ENCODE data around the gene ANKRD60. TPM values are rescaled to one million over a fixed set of nuclear protein-coding genes. Genes with fewer than 3 reads are reported as not detected.

The ANKRD60 gene
- total and polyA plus RNA-seq, 3 experiments from 2014 or later, result not detected

DNA sequence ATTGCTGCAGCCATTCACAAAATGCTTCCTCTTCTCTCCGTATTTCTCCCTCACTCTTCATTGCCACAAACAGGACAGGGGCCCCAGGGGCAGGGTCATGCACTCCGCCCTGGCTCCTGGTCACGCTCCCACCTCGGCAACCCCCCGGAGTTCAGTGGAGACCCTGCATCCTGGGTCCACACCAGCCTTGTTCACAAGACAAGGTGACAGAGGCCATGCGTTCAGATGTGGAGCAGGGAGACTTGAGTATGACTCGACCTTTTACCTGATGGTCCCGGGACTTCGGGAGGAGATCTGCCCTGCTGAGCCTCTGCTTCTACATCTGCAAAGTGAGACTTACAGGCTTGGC is 49.4 kb downstream of the ANKRD60 start:
- Histone ChIP-seq H3K9me3 (ENCODE audit: low read length) (no peaks in the 10 kb centered on the region), H3K27me3 (ENCODE audit: insufficient read depth, low read length, poor library complexity, severe bottlenecking) (peaks cover 12% of the 10 kb centered on the region), H3K4me1 (ENCODE audit: insufficient read depth, low read length) (peaks cover 9% of the 10 kb centered on the region), H3K27ac (ENCODE audit: low read depth, low read length) (no peak overlapping the region), H3K36me3 (ENCODE audit: insufficient read depth, low read length) (no peaks in the 10 kb centered on the region), H3K4me3 (ENCODE audit: low read length) (peak overlapping the region; percentile 47)
- Mint-ChIP-seq H3K27ac (peak overlapping the region in 1 of 8 donors; percentile 48), H3K27me3 (peaks cover 18 to 38% of the 10 kb centered on the region in 2 donors), H3K4me1 (peaks cover 8 to 22% (median 9%) of the 10 kb centered on the region in 3 donors), H3K9me3 (no peaks in the 10 kb centered on the region), H3K36me3 (no peaks in the 10 kb centered on the region), H3K4me3 (peak overlapping the region in 4 of 7 donors; percentile 44 to 68 (median 56))
- ChIA-PET POLR2A (no interaction called here), CTCF (interaction anchor here (0.6 to 4.2 kb wide), 5 partner anchors 11 to 582 kb away, joined by 3 to 20 read pairs (median 4); no protein-coding TSS in a partner anchor)
- no peak for DNase-seq

DNA sequence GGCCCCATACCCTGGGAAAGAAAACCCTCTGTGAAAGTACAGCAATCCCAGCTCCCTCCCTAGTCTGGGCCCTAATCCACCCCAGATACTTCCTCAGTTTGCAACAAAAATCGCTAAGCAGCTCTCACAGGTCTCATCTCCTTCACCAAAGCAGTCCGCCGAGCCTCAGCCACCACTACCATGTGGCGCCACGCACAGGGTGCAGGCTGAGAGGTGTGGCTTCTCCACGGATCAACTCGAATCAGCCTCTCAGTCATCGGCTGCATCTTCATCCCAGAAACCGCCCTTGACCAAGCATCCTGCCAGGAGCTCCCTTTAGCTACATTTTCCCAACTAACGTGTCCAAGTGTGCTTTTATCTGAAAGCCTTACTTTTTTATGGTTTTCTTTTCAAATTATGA is 50.7 kb downstream of the ANKRD60 start:
- Histone ChIP-seq H3K4me1 (ENCODE audit: insufficient read depth, low read length) (peaks cover 9% of the 10 kb centered on the region), H3K4me3 (ENCODE audit: low read length) (no peak overlapping the region), H3K27me3 (ENCODE audit: insufficient read depth, low read length, poor library complexity, severe bottlenecking) (peaks cover 11% of the 10 kb centered on the region), H3K36me3 (ENCODE audit: insufficient read depth, low read length) (no peaks in the 10 kb centered on the region), H3K9me3 (ENCODE audit: low read length) (no peaks in the 10 kb centered on the region), H3K27ac (ENCODE audit: low read depth, low read length) (no peak overlapping the region)
- Mint-ChIP-seq H3K4me1 (peaks cover 9 to 29% (median 13%) of the 10 kb centered on the region in 3 donors), H3K9me3 (no peaks in the 10 kb centered on the region), H3K27ac (peak overlapping the region in 1 of 8 donors; percentile 17), H3K36me3 (no peaks in the 10 kb centered on the region), H3K4me3 (no peak overlapping the region), H3K27me3 (peaks cover 18 to 35% of the 10 kb centered on the region in 2 donors)
- DNase-seq, result no peak
- ChIA-PET POLR2A (no interaction called here), CTCF (interaction anchor here (1.1 kb wide), 1 partner anchor 582 kb away, joined by 4 read pairs; no protein-coding TSS in a partner anchor)

- no peak for DNase-seq
- Histone ChIP-seq H3K27ac (ENCODE audit: low read depth, low read length) (no peak overlapping the region), H3K27me3 (ENCODE audit: insufficient read depth, low read length, poor library complexity, severe bottlenecking) (peaks cover 6% of the 10 kb centered on the region), H3K9me3 (ENCODE audit: low read length) (no peaks in the 10 kb centered on the region), H3K4me1 (ENCODE audit: insufficient read depth, low read length) (peaks cover 9% of the 10 kb centered on the region), H3K4me3 (ENCODE audit: low read length) (no peak overlapping the region), H3K36me3 (ENCODE audit: insufficient read depth, low read length) (no peaks in the 10 kb centered on the region)
- Mint-ChIP-seq H3K9me3 (no peaks in the 10 kb centered on the region), H3K36me3 (no peaks in the 10 kb centered on the region), H3K27me3 (peaks cover 19 to 20% of the 10 kb centered on the region in 2 donors), H3K27ac (no peak overlapping the region), H3K4me3 (no peak overlapping the region), H3K4me1 (peaks cover 9 to 34% (median 15%) of the 10 kb centered on the region in 3 donors)
- ChIA-PET CTCF (no interaction called here), POLR2A (no interaction called here)
These were observed 52.6 kb downstream of the ANKRD60 start for GRCh38 chr20:58175836-58176235.

DNA sequence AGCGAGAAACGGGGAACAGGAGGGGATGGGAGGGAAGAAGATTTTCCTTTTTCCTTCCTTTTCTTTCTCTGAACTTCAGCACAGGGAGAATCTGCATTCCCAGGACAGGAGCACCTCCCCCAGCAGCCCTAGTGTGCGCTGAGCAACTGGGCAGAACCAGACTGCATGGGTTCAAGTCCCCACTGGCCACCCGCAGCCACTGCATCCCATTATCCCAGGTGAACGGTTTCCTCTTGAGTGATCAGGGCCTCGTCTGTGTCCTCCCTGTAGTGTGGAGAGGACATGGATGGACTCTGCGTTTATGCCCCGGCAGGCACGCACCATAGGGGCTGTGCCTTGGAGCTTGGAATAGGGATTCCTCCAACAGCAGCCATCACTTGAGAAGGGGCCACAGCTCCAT is 53.0 kb downstream of the ANKRD60 start:
- Mint-ChIP-seq H3K4me3 (no peak overlapping the region), H3K27ac (no peak overlapping the region), H3K36me3 (no peaks in the 10 kb centered on the region), H3K27me3 (peaks cover 17 to 20% of the 10 kb centered on the region in 2 donors), H3K9me3 (no peaks in the 10 kb centered on the region), H3K4me1 (peaks cover 9 to 34% (median 15%) of the 10 kb centered on the region in 3 donors)
- CTCF ChIA-PET, result no interaction called here
- H3K27me3 ChIP-seq (ENCODE audit: insufficient read depth, low read length, poor library complexity, severe bottlenecking), result peaks cover 6% of the 10 kb centered on the region
- no peaks in the 10 kb centered on the region for H3K9me3 ChIP-seq (ENCODE audit: low read length)
- DNase-seq, result no peak
- H3K4me1 ChIP-seq (ENCODE audit: insufficient read depth, low read length), result peaks cover 9% of the 10 kb centered on the region
- no peak overlapping the region for H3K27ac ChIP-seq (ENCODE audit: low read depth, low read length)
- no peak overlapping the region for H3K4me3 ChIP-seq (ENCODE audit: low read length)
- POLR2A ChIA-PET, result no interaction called here
- no peaks in the 10 kb centered on the region for H3K36me3 ChIP-seq (ENCODE audit: insufficient read depth, low read length)

DNA sequence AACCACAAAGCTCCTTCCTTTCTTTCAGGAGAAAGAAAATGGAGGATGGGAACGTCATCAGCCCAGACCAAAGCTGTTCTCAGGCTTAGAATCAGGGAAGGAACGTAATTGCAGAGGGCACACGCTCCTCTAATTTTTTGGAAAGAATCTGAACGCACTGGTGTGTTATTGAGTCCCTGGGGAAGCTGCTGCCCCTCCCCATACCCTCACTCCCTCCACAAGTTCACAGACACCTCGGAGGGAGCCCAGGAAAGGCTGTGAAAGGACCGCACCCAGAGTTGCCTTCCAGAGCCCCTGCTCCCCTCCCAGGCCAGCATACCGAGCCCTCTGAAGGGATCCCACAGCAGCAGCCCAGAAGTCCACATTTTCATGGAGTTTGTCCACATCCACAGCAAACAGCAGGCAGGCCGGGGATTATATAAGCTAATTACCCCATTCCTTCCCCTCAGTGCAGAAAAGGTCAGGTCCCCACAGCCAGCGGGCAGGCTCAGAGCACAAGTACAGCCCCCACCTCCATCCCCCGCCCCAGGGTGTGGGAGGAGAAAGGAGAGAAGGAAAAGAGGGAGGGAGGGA is 53.7 kb downstream of the ANKRD60 start:
- CTCF ChIA-PET, result no interaction called here
- Mint-ChIP-seq H3K9me3 (no peaks in the 10 kb centered on the region), H3K4me1 (peaks cover 9 to 32% (median 15%) of the 10 kb centered on the region in 3 donors), H3K4me3 (no peak overlapping the region), H3K27ac (peak overlapping the region in 1 of 8 donors; percentile 47), H3K36me3 (no peaks in the 10 kb centered on the region), H3K27me3 (peaks cover 17 to 20% of the 10 kb centered on the region in 2 donors)
- Histone ChIP-seq H3K27me3 (ENCODE audit: insufficient read depth, low read length, poor library complexity, severe bottlenecking) (peaks cover 1% of the 10 kb centered on the region), H3K36me3 (ENCODE audit: insufficient read depth, low read length) (no peaks in the 10 kb centered on the region), H3K4me1 (ENCODE audit: insufficient read depth, low read length) (peaks cover 7% of the 10 kb centered on the region), H3K27ac (ENCODE audit: low read depth, low read length) (no peak overlapping the region), H3K4me3 (ENCODE audit: low read length) (no peak overlapping the region), H3K9me3 (ENCODE audit: low read length) (no peaks in the 10 kb centered on the region)
- no peak for DNase-seq
- POLR2A ChIA-PET, result no interaction called here

DNA sequence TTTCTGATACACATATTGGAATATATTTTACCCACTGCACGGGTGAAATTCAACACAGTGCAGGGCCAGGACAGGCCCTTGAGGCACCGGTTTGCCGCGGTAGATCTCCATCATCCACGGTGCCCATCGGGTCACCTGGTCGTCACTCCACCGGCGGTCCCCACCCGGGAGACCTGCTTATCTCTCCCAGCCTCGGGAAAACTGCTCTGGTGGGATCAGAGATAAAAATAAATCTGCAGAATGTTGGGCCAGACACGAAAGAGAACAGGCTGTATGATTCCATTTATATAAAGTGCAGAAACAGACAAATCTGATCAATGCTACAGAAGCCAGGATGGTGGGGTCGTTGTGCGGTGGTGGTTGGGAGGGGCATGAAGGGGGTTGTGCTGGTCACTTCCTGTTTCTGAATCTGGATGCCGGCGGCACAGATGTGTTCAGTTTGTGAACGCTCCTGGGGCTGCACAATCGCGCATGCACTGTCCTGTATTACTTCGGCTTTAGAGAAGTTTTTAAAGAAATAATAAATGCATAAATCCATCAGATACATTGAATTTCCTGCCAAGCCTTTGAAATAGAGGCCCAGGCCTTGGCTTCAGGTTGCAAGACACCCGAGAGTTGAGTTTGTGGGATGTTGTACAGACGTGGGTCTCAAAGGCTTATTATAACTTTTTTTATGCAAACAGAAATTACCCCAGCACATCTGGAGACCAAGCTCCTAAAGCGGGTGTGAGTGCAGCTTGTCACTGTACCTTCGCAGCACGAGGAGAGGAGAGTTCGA is 54.3 kb downstream of the ANKRD60 start:
- Histone ChIP-seq H3K36me3 (ENCODE audit: insufficient read depth, low read length) (no peaks in the 10 kb centered on the region), H3K27me3 (ENCODE audit: insufficient read depth, low read length, poor library complexity, severe bottlenecking) (no peaks in the 10 kb centered on the region), H3K4me1 (ENCODE audit: insufficient read depth, low read length) (peaks cover 2% of the 10 kb centered on the region), H3K27ac (ENCODE audit: low read depth, low read length) (no peak overlapping the region), H3K9me3 (ENCODE audit: low read length) (no peaks in the 10 kb centered on the region), H3K4me3 (ENCODE audit: low read length) (no peak overlapping the region)
- POLR2A ChIA-PET, result no interaction called here
- Mint-ChIP-seq H3K27ac (no peak overlapping the region), H3K9me3 (no peaks in the 10 kb centered on the region), H3K4me1 (peaks cover 6 to 27% (median 12%) of the 10 kb centered on the region in 3 donors), H3K36me3 (no peaks in the 10 kb centered on the region), H3K27me3 (peaks cover 13 to 17% of the 10 kb centered on the region in 2 donors), H3K4me3 (no peak overlapping the region)
- no peak for DNase-seq
- CTCF ChIA-PET, result no interaction called here

DNA sequence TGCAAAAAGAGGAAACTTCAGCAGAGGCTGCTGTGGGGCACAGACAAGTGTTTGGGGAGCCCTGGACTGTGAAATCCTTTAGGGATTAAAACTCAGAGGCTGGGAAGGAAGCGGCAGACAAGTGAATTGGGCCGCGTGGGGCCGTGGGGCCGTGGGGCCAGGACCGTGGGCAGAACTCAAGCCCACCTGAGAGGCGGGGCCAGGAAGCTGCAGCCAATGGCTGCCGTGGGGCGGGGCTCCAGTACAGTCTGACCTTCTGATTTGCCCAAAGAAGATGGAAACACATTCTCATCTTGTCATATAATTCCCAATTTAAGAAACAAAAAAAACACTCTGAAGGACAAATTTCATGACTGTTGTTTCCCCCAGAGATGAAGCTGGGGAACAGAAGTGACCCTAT is 55.4 kb downstream of the ANKRD60 start:
- ChIA-PET POLR2A (no interaction called here), CTCF (no interaction called here)
- H3K9me3 ChIP-seq (ENCODE audit: low read length), result no peaks in the 10 kb centered on the region
- Mint-ChIP-seq H3K4me1 (peaks cover 5 to 20% (median 12%) of the 10 kb centered on the region in 3 donors), H3K36me3 (no peaks in the 10 kb centered on the region), H3K27me3 (peaks cover 6 to 15% of the 10 kb centered on the region in 2 donors), H3K27ac (no peak overlapping the region), H3K4me3 (no peak overlapping the region), H3K9me3 (no peaks in the 10 kb centered on the region)
- no peaks in the 10 kb centered on the region for H3K27me3 ChIP-seq (ENCODE audit: insufficient read depth, low read length, poor library complexity, severe bottlenecking)
- DNase-seq, result no peak
- H3K4me3 ChIP-seq (ENCODE audit: low read length), result no peak overlapping the region
- no peaks in the 10 kb centered on the region for H3K36me3 ChIP-seq (ENCODE audit: insufficient read depth, low read length)
- no peak overlapping the region for H3K27ac ChIP-seq (ENCODE audit: low read depth, low read length)
- no peaks in the 10 kb centered on the region for H3K4me1 ChIP-seq (ENCODE audit: insufficient read depth, low read length)

GRCh38 chr20:58171796-58172425 is 56.5 kb downstream of the ANKRD60 start:
- Histone ChIP-seq H3K9me3 (ENCODE audit: low read length) (no peaks in the 10 kb centered on the region), H3K36me3 (ENCODE audit: insufficient read depth, low read length) (no peaks in the 10 kb centered on the region), H3K4me3 (ENCODE audit: low read length) (no peak overlapping the region), H3K4me1 (ENCODE audit: insufficient read depth, low read length) (no peaks in the 10 kb centered on the region), H3K27ac (ENCODE audit: low read depth, low read length) (no peak overlapping the region), H3K27me3 (ENCODE audit: insufficient read depth, low read length, poor library complexity, severe bottlenecking) (no peaks in the 10 kb centered on the region)
- DNase-seq, result no peak
- Mint-ChIP-seq H3K9me3 (no peaks in the 10 kb centered on the region), H3K4me3 (no peak overlapping the region), H3K36me3 (no peaks in the 10 kb centered on the region), H3K27ac (peak overlapping the region in 1 of 8 donors; percentile 1), H3K27me3 (peaks cover 6 to 12% of the 10 kb centered on the region in 2 donors), H3K4me1 (peaks cover 5 to 20% (median 12%) of the 10 kb centered on the region in 3 donors)
- POLR2A ChIA-PET, result no interaction called here
- CTCF ChIA-PET, result no interaction called here
